RWPE2 (cell line): ENCODE measurements around the gene GTF3C1.

Source experiments
- ATAC-seq: fragments of 200-7000 bp; cut with Tn5 transposase; 3 replicates; pipeline ENCODE4 v1.9.1; 2021; ENCODE audit warnings: low read depth
- DNase-seq: peaks from one replicate; pipeline ENCODE4 v3.0.0-alpha.2; 2020; ENCODE audit warnings: low spot score
- H3K27ac ChIP-seq: fragments of 450-650 bp; 2 replicates; pipeline ENCODE4 v1.5.1; 2017; ENCODE audit warnings: mild to moderate bottlenecking; ENCODE audit not compliant: poor library complexity, severe bottlenecking
- H3K27me3 ChIP-seq: fragments of 250-450 bp; sonication (Bioruptor Pico); 2 replicates; pipeline ENCODE4 v1.5.1; 2021; ENCODE audit warnings: mild to moderate bottlenecking, moderate library complexity; ENCODE audit not compliant: insufficient read depth, poor library complexity, severe bottlenecking
- H3K36me3 ChIP-seq: fragments of 250-450 bp; sonication (Bioruptor Pico); 2 replicates; pipeline ENCODE4 v1.5.1; 2020; ENCODE audit warnings: low read depth, mild to moderate bottlenecking, moderate library complexity
- H3K4me1 ChIP-seq: fragments of 250-450 bp; sonication (Bioruptor Pico); 2 replicates; pipeline ENCODE4 v1.5.1; 2021; ENCODE audit warnings: mild to moderate bottlenecking, moderate library complexity; ENCODE audit not compliant: insufficient read depth, poor library complexity, severe bottlenecking
- H3K4me3 ChIP-seq: fragments of 250-450 bp; sonication (Bioruptor Pico); 2 replicates; pipeline ENCODE4 v1.5.1; 2021; ENCODE audit warnings: mild to moderate bottlenecking, moderate library complexity; ENCODE audit not compliant: severe bottlenecking
- H3K9me3 ChIP-seq: fragments of 250-450 bp; sonication (Bioruptor Pico); 2 replicates; pipeline ENCODE4 v1.5.1; 2021; ENCODE audit warnings: mild to moderate bottlenecking, moderate library complexity; ENCODE audit not compliant: severe bottlenecking
- TF ChIP-seq, protein P1 (sequence below): fragments of 450-650 bp; IDR thresholded peaks from one replicate; pipeline ENCODE4 v1.5.1; 2017; ENCODE audit warnings: mild to moderate bottlenecking, moderate library complexity; ENCODE audit not compliant: poor library complexity, severe bottlenecking

GTF3C1 gene

DNA sequence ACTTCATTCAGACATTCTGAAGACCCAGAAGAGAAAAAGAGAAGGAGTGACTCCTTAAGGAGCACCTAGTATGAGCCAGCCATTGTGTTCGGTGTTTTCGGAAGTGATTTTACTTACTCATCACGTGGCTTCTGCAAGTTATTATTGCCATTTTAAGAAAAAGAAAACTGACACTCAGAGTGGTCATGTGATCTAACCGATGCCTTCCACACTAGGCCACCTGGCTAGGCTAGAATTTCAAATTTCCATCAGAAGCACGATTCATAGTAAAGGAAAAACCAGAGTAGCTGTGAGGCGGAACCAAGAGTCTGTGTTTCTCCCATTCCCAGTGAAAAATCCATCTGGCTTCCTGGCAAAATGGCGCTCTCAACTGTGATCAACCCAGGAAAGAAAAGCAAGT lies 32.0 kb downstream of the GTF3C1 start:
- TF ChIP-seq, protein P1, sequence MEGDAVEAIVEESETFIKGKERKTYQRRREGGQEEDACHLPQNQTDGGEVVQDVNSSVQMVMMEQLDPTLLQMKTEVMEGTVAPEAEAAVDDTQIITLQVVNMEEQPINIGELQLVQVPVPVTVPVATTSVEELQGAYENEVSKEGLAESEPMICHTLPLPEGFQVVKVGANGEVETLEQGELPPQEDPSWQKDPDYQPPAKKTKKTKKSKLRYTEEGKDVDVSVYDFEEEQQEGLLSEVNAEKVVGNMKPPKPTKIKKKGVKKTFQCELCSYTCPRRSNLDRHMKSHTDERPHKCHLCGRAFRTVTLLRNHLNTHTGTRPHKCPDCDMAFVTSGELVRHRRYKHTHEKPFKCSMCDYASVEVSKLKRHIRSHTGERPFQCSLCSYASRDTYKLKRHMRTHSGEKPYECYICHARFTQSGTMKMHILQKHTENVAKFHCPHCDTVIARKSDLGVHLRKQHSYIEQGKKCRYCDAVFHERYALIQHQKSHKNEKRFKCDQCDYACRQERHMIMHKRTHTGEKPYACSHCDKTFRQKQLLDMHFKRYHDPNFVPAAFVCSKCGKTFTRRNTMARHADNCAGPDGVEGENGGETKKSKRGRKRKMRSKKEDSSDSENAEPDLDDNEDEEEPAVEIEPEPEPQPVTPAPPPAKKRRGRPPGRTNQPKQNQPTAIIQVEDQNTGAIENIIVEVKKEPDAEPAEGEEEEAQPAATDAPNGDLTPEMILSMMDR: no peak
- ATAC-seq (no peak), DNase-seq (no peak)
- Histone ChIP-seq H3K27ac (no peak overlapping the region), H3K36me3 (peaks cover 30% of the 10 kb centered on the region), H3K4me1 (no peaks in the 10 kb centered on the region), H3K9me3 (no peaks in the 10 kb centered on the region), H3K27me3 (no peaks in the 10 kb centered on the region), H3K4me3 (no peak overlapping the region)

DNA sequence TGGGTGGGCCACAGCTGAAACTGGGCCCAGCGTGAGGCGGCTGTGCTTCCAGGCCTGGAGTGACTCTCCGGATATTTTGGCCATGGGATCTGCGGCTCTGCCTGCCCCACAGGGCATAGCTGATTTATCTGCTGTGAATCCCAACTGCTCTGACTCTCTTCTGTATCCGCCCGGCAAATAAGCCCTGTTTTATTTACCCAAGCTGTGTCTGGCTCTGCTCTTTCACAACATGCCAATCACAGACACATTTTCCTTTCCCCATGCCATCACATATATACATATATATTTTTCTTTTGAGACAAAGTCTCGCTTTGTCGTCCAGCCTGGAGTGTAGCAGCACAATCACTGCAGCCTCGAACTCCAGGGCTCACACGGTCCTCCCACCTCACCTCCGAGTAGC lies 33.3 kb downstream of the GTF3C1 start:
- Histone ChIP-seq H3K27me3 (no peaks in the 10 kb centered on the region), H3K4me1 (no peaks in the 10 kb centered on the region), H3K36me3 (peaks cover 42% of the 10 kb centered on the region), H3K9me3 (no peaks in the 10 kb centered on the region), H3K4me3 (no peak overlapping the region), H3K27ac (no peak overlapping the region)
- no peak for ATAC-seq
- TF ChIP-seq, protein P1: no peak
- no peak for DNase-seq

DNA sequence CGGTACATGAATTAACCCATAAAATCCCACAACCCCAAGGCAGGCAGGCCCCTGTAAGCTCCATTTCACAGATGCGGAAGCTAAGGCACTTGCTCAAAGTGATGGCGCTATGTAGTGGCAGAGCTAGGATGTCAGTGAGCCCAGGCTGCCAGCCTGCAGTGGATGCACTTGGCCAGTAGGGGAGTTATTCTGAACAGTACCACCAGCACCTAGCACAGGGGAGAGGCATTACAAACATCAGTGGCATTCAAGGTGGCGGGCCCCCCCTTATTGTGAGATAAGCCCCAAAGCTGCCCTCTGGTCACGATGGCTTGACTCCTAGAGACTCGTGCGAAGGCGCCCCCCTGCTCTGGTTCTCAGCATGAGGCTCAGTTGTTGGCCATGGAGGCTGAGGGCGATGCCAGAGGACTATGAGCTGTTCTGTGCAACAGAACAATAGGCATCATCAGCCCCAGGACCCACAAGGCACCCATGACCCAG lies 33.8 kb downstream of the GTF3C1 start:
- TF ChIP-seq, protein P1: peak; percentile 46
- no peak overlapping the region for H3K27ac ChIP-seq
- H3K36me3 ChIP-seq: peaks cover 44% of the 10 kb centered on the region
- H3K27me3 ChIP-seq: no peaks in the 10 kb centered on the region
- no peaks in the 10 kb centered on the region for H3K9me3 ChIP-seq
- ATAC-seq (peak; percentile 76; the same call in 2 of the 3 replicates), DNase-seq (no peak)
- no peaks in the 10 kb centered on the region for H3K4me1 ChIP-seq
- no peak overlapping the region for H3K4me3 ChIP-seq

DNA sequence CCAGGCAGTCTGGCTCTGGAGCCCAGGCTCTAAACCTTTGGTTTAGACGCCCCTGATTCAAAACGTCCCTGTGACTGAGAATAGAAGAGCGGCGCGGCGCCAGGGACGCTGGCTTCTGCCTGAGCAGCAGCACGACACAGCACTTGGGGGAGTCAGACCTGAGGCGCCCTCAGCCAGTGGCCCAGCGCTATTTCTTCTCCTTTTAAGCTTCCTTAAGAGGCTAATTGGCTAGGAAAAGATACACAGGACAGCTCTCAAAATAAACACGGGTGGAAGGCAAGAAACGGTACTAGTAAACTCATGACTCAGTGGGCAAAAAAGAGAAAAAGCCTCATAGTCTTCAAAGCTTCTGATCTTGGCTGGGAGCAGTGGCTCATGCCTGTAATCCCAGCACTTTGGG lies 34.9 kb downstream of the GTF3C1 start:
- TF ChIP-seq, protein P1: no peak
- no peak overlapping the region for H3K4me3 ChIP-seq
- H3K27ac ChIP-seq: no peak overlapping the region
- peaks cover 46% of the 10 kb centered on the region for H3K36me3 ChIP-seq
- H3K9me3 ChIP-seq: no peaks in the 10 kb centered on the region
- ATAC-seq (no peak), DNase-seq (no peak)
- H3K4me1 ChIP-seq: no peaks in the 10 kb centered on the region
- H3K27me3 ChIP-seq: no peaks in the 10 kb centered on the region

DNA sequence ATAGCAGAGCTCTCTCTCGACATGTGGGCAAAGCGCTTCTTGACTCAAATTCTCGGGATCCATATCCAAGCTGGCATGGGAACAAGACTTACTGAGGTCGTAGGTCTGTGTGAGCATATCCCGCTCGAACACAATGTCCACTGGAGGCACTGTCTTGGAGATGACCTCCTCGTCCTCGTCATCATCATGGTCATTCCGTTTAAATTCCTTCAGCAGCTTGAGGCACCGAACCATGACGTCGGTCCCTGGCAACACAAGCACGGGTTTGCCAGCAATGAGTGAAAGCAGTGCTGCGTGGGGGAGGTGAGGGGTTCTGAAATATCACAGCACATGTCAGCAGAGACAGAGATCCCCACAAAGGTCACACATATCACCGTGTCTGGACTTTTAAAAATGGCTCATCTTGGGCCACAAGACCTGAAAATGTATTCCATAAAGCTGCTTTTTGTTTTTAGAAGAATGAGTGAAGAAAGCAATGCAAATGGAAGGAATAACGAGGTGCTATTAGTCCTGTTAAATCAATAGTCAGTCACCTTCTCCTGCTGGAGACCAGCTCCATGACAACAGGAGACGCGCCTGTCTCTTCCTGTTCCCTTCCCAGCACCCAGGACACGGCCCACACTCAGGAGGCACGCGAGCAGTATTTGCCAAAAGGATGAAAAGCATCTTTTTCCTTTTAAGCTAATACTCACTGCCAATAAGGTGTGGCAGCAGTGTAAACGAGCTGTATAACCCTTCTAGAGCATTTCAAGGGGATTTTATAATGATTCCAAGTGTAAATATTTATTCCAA lies 37.9 kb downstream of the GTF3C1 start:
- H3K9me3 ChIP-seq: no peaks in the 10 kb centered on the region
- no peak for DNase-seq
- no peaks in the 10 kb centered on the region for H3K4me1 ChIP-seq
- H3K36me3 ChIP-seq: peaks cover 53% of the 10 kb centered on the region
- no peak overlapping the region for H3K4me3 ChIP-seq
- H3K27ac ChIP-seq: no peak overlapping the region
- no peak for ATAC-seq
- TF ChIP-seq, protein P1: no peak
- H3K27me3 ChIP-seq: no peaks in the 10 kb centered on the region
